GM21526 (cell line): Measurements from ENCODE around the gene ATAD5.

Experiments
- ATAC-seq: cut with Tn5 transposase; IDR thresholded peaks from one replicate; pipeline ENCODE4 v1.9.1; 2021; ENCODE audit warnings: moderate library complexity; ENCODE audit not compliant: unreplicated experiment, low FRiP score

Gene ATAD5

DNA sequence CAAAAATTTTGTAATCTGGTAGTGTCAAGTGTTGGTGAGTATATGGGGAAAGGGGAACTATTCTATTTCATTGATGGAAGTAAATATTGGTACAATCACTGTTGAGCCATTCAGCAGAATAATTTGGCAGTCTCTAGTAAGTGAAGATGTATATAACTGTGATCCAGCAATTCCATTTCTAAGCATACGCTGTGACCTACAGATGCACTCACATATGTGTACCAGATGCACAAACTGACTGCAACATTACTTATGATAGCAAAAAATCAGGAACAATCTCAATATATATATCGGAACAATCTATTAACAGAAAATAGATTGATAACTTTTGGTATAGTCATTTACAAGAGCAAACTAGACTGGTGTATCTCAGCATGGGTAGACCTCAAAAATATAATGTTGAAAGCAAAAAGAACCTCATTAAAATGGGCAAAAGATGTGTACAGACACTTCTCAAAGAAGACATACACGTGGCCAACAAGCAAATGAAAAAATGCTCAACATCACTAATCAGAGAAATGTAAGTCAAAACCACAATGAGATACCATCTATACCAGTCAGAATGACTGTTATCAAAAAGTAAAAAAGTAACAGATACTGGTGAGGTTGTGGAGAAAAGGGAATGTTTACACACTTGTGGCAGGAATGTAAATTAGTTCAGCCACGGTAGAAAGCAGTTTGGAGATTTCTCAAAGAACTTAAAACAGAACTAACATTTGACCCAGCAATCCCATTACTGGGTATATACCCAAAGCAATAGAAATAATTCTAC is 110.7 kb downstream of the ATAD5 start:
- ATAC-seq: no peak
